ENCODE measurements around the gene DYNC1I1.
A peak's percentile ranks its signal among the peaks of the same experiment; 100 is the strongest.
"Not testable (repeated sequence)": the region's sequence is repeated elsewhere in the genome, so short reads cannot be mapped to it uniquely, and the experiment has no call there.

Gene DYNC1I1

GRCh38 chr7:95916573-95917297 is 144.4 kb downstream of the DYNC1I1 start:
- peak; percentile 61 to 70 for DNase-seq

- DNase-seq, result no peak
Measured at GRCh38 chr7:95917634-95918033, 145.3 kb downstream of the DYNC1I1 start.

DNA sequence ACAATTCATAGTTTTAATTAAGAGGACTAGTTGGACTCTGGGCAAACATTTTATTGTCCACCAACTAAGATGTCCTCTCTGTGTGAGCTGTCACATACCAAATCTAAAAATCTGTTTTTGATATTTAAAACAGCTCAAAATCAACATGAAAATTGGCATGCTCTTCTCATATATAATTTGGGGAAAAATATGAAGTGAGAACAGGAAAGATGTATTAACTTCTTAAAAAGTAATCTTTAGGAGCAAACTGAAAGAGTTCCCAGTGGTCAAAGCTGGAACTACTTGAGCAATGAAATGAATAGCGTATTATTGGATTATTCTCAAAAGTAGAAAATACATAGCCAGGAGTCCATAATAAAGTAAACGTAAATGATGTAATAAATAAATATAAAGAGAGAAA is 147.2 kb downstream of the DYNC1I1 start:
- DNase-seq, result no peak

DNA sequence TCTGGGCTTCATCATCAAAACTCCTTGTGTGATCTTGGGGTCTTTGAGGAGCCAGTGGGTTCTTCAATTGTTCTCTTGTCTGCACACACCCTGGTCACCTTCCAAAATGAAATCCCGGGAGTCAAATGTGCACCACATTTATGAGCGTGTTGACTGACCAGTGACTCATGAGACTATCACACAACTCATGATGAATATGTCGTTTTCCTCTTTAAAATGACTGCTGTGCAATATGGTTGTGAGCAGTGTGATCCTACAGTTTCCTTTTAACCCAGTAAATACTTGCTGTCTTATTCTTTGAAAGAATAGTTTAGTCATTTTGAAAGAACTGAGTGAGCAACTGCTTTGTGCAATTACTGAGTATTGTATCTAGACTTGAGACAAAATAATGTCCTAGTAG is 149.2 kb downstream of the DYNC1I1 start:
- no peak for DNase-seq

GRCh38 chr7:95922191-95922590 is 149.8 kb downstream of the DYNC1I1 start:
- DNase-seq, result no peak

- DNase-seq, result no peak
Measured at GRCh38 chr7:95925236-95925635, 152.9 kb downstream of the DYNC1I1 start.

DNA sequence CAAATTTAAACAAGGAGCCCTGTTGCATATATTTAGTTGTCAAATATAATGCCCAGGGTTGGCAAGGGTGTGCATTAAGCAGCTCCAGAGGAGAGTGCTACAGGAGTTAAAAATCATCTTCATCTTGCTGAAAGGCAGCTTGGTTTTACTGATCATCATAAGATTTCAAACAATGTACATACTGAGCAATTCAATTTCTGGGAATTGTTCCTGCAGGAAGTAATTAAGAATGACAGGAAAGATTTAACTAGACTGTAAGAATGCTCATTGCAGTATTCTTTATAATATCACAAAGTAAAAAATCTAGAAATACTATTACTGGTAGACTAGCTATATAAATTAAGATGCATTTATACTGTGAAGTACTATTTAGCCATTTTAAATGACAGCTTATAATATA is 153.6 kb downstream of the DYNC1I1 start:
- DNase-seq, result no peak

GRCh38 chr7:95927756-95928155 is 155.4 kb downstream of the DYNC1I1 start:
- no peak for DNase-seq

- no peak for DNase-seq
Measured at GRCh38 chr7:95929710-95930280, 157.4 kb downstream of the DYNC1I1 start.

DNA sequence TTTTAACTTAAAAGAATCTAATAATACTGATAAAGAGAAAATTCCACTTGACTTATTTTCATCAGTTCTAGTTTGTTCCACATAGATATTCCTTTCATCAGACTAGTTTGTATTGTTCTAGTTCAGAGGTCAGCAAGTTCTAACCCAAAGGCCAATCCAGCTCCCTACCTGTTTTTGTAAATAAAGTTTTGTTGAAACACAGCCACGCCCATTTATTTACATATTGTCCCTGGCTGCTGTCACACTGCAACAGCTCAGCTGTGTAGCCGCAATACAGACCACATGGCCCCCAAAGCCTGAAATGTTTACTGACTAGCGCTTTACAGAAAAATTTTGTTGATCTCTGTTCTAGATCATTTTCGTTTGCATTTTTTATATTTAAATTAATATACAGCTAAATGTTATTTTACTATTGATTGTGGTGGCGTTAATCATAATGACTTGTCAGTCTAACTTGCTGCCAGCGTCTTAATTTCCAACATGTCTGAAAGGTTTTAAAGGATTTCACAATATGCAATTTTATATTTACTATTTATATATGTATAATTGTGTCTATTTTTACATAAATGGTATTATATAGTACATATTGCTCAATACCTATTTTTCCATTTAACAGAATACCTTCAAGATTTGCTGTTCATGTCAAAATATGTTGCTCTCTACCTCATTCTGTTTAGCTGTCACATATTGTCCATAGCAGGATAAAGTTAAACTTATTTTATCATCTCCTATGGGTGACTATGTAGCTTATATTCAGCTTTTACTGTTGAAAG is 159.3 kb downstream of the DYNC1I1 start:
- DNase-seq, result no peak

- no peak for DNase-seq
Measured at GRCh38 chr7:95933618-95934017, 161.3 kb downstream of the DYNC1I1 start.

DNA sequence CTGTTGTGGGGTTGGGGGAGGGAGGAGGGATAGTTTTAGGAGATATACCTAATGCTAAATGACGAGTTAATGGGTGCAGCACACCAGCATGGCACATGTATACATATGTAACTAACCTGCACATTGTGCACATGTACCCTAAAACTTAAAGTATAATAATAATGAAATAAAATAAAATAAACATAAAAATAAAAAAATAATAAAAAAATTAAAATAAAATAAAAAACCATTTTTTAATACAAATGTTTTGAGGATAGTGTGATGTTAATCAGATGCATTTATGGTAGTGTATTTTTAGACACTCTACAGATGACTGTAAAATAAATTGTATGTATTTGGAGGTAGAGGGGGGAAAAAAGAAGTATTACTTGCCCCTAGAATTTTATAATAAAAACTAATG is 172.5 kb downstream of the DYNC1I1 start:
- not testable (repeated sequence) for DNase-seq

- no peak for DNase-seq
Measured at GRCh38 chr7:95950698-95951097, 178.3 kb downstream of the DYNC1I1 start.

DNA sequence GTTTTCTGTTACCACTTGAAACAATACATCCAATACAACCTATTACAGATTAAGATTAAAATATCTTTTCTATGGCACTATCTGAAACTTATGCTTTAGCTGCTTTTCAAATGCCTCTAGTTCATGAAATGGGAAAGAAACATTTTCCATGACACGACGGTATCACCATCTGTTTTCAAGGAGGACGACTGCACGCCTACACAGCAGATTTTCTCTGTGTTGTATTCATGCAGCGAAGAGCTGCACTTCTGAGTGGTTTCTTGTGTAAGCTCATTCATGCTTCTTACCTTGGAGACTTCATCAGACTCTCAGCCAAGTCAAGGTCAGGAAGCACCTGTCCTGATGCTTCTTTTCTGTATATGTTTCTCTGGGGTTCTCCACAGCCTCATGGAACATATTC is 179.2 kb downstream of the DYNC1I1 start:
- DNase-seq, result no peak

DNA sequence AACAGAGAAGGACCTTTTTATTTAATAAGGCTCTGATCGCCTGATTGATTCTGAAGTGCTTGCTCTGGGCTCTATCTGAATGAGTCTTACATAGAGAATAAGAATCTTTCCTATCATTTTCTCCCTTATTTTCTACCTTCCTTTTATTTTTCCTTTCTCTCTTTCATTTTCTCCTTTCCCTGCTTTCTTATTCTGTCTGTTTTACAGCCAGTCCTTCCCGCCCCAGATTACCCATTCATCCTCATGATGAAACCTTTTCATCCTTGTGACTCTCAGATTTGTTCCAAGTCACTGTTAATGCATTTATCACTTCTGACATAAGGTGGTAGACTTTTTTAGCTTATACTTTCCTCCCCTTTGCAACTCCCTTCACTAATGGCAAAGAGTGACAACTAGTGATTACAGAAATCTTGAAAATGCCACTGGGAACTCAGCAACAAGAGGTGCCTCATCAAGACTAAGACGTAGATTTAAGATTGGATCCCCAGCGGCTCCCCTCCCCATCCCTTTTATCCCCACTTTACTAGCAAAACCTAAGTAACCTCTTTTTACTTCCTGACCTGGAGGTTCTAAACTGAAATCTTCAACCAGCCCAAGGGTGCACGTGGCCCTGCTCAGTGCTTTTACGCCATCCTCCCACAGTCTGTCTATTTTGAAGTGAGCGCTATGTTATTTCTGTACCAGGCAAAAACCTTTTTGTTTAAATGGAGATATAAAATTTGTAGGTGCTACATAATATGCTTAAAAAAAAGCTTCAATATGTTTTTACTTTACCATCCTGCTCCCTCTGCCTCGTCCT is 179.8 kb downstream of the DYNC1I1 start:
- DNase-seq, result no peak

- DNase-seq, result no peak
Measured at GRCh38 chr7:95952851-95953250, 180.5 kb downstream of the DYNC1I1 start.

- DNase-seq, result no peak
Measured at GRCh38 chr7:95955748-95956147, 183.4 kb downstream of the DYNC1I1 start.

GRCh38 chr7:95957510-95957909 is 185.2 kb downstream of the DYNC1I1 start:
- no peak for DNase-seq

DNA sequence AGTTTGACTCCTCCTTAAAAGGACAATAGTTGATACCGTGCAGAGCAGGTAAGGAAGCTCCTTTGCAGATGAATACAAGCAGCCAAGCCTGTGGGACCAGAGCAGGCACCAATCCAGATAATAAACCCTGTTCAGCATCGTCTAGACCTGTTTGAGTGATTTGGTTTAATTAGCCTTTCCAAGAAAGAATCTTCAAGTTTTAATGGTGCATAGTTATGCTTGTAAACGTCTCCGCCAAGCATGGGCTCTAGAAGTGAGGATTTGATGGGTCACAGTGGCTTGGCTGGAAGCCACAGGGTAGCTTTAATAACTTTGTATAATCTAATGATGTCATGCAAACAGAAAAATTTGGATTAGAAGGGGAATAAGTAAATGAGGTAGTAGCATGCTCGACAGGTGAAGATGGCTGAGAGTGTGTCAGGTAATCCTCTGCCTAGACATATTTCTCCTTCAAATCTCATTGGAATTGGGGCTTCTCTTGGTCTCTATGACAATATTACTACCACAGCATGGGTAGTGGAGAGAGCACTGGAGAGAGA is 188.4 kb downstream of the DYNC1I1 start:
- DNase-seq, result no peak

DNA sequence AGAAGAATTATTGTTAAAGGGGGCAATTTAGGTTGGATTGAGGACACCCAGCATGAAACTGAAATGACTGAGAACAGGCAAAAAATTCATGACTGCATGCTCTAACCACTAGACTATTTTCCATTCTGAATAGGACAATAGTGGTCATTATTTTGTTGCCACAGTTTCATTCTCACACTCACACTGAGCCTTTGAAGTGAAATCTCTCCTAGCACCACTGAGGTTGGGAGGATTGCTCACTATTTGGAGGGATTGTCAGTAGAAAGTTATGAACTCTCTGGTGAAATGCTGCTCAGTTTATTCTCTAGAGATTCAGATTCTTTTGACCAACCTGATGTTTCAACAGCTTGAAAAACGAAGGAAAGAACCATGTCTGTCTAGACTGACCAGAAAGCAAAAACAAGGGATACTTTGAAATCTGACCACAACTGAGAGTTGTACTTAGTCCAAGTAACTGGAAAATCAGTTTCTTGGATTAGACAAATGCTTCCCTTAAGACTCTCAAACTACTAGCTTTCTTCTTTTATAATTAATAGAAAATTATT is 191.2 kb downstream of the DYNC1I1 start:
- no peak for DNase-seq

DNA sequence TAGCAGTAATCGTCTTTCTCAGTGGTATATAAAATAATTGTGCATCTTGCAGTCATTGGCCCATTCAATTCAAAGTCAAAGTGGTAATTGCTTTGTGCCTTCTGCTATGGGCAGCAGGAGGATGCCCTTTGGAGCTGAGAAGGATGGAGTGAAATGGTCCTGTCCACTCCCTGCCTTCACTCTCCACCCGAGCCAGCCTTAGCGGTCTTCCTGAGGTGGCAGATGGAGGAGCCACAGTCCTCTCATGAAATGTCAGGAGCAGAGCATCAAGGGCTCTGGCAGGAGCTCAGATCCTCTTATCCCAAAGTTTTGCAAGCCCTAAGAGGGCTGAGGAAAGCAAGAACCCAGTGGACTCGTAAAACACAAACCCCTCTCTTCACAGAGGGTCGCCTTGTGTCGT is 199.4 kb downstream of the DYNC1I1 start:
- DNase-seq, result no peak

- DNase-seq, result no peak
Measured at GRCh38 chr7:95972523-95972922, 200.2 kb downstream of the DYNC1I1 start.

- no peak for DNase-seq
Measured at GRCh38 chr7:95974108-95974507, 201.8 kb downstream of the DYNC1I1 start.
